ENCODE data around the gene NOVA2. TPM values are rescaled to one million over a fixed set of nuclear protein-coding genes. Genes with fewer than 3 reads are reported as not detected.

Gene NOVA2
- total RNA-seq, result under 1 TPM; 0.04 to 0.10 TPM

- Mint-ChIP-seq H3K9me3 (no peaks in the 10 kb centered on the region), H3K27me3 (peaks cover 47% of the 10 kb centered on the region), H3K4me1 (peaks cover 14% of the 10 kb centered on the region), H3K4me3 (no peak within 1 kb of the TSS), H3K36me3 (ENCODE audit: low read depth) (no peaks in the 10 kb centered on the region), H3K27ac (no peak within 1 kb of the TSS)
- CTCF ChIA-PET, result interaction anchor here (0.6 kb wide), 1 partner anchor 328 kb away, joined by 4 read pairs; no protein-coding TSS in a partner anchor
- POLR2A ChIA-PET, result no interaction called here
- peak; percentile 27 for DNase-seq
Measured at GRCh38 chr19:45973553-45974338, at the start of gene NOVA2. NOVA2 (minus strand) TSS chr19:45973865; CDS start chr19:45973351, 514 bp downstream.

GRCh38 chr19:46023311-46023779, 49.7 kb upstream of the NOVA2 start:
- H3K27ac Mint-ChIP-seq, result no peak overlapping the region
- CTCF ChIA-PET, result interaction anchor here (1.4 kb wide), 1 partner anchor 206 kb away, joined by 3 read pairs; no protein-coding TSS in a partner anchor
- no peak overlapping the region for H3K4me3 Mint-ChIP-seq
- H3K36me3 Mint-ChIP-seq (ENCODE audit: low read depth), result no peaks in the 10 kb centered on the region
- H3K9me3 Mint-ChIP-seq, result no peaks in the 10 kb centered on the region
- no peak for DNase-seq
- POLR2A ChIA-PET, result no interaction called here
- H3K4me1 Mint-ChIP-seq, result peaks cover 12% of the 10 kb centered on the region
- H3K27me3 Mint-ChIP-seq, result peaks cover 28% of the 10 kb centered on the region

- Mint-ChIP-seq H3K9me3 (no peaks in the 10 kb centered on the region), H3K4me1 (peaks cover 12% of the 10 kb centered on the region), H3K4me3 (no peak within 1 kb of the TSS), H3K27ac (no peak within 1 kb of the TSS), H3K36me3 (ENCODE audit: low read depth) (no peaks in the 10 kb centered on the region), H3K27me3 (peaks cover 28% of the 10 kb centered on the region)
- POLR2A ChIA-PET, result no interaction called here
- CTCF ChIA-PET, result interaction anchor here (1.4 kb wide), 1 partner anchor 206 kb away, joined by 3 read pairs; no protein-coding TSS in a partner anchor
- no peak for DNase-seq
Measured at GRCh38 chr19:46022431-46023310, 49.0 kb upstream of the NOVA2 start, which contains the start of gene PGLYRP1. PGLYRP1 (minus strand) TSS chr19:46023053; CDS start chr19:46023021, 32 bp downstream.

- POLR2A ChIA-PET, result no interaction called here
- Mint-ChIP-seq H3K4me3 (no peak overlapping the region), H3K9me3 (no peaks in the 10 kb centered on the region), H3K27me3 (peaks cover 28% of the 10 kb centered on the region), H3K4me1 (peaks cover 12% of the 10 kb centered on the region), H3K27ac (no peak overlapping the region), H3K36me3 (ENCODE audit: low read depth) (peaks cover under 1% of the 10 kb centered on the region)
- CTCF ChIA-PET, result no interaction called here
- DNase-seq, result no peak
Measured at GRCh38 chr19:46022061-46022430, 48.4 kb upstream of the NOVA2 start.

GRCh38 chr19:46021531-46022041, 47.9 kb upstream of the NOVA2 start:
- Mint-ChIP-seq H3K36me3 (ENCODE audit: low read depth) (peaks cover 3% of the 10 kb centered on the region), H3K27me3 (peaks cover 24% of the 10 kb centered on the region), H3K4me3 (no peak overlapping the region), H3K27ac (no peak overlapping the region), H3K9me3 (no peaks in the 10 kb centered on the region), H3K4me1 (peaks cover 12% of the 10 kb centered on the region)
- CTCF ChIA-PET, result no interaction called here
- no peak for DNase-seq
- POLR2A ChIA-PET, result no interaction called here

- Mint-ChIP-seq H3K27me3 (peaks cover 22% of the 10 kb centered on the region), H3K27ac (no peak overlapping the region), H3K36me3 (ENCODE audit: low read depth) (peaks cover 5% of the 10 kb centered on the region), H3K4me1 (peaks cover 9% of the 10 kb centered on the region), H3K9me3 (no peaks in the 10 kb centered on the region), H3K4me3 (no peak overlapping the region)
- no peak for DNase-seq
- CTCF ChIA-PET, result no interaction called here
- POLR2A ChIA-PET, result no interaction called here
Measured at GRCh38 chr19:46020819-46021125, 47.1 kb upstream of the NOVA2 start.

GRCh38 chr19:46019270-46019669, 45.6 kb upstream of the NOVA2 start:
- Mint-ChIP-seq H3K27ac (no peak overlapping the region), H3K27me3 (peaks cover 29% of the 10 kb centered on the region), H3K9me3 (no peaks in the 10 kb centered on the region), H3K4me3 (no peak overlapping the region), H3K36me3 (ENCODE audit: low read depth) (peaks cover 14% of the 10 kb centered on the region), H3K4me1 (peaks cover 18% of the 10 kb centered on the region)
- POLR2A ChIA-PET, result no interaction called here
- DNase-seq, result no peak
- CTCF ChIA-PET, result interaction anchor here (0.6 to 1.6 kb wide), 2 partner anchors 14 to 37 kb away, joined by 3 read pairs; no protein-coding TSS in a partner anchor

- Mint-ChIP-seq H3K27me3 (peaks cover 28% of the 10 kb centered on the region), H3K4me3 (no peak overlapping the region), H3K4me1 (peaks cover 18% of the 10 kb centered on the region), H3K9me3 (no peaks in the 10 kb centered on the region), H3K36me3 (ENCODE audit: low read depth) (peaks cover 14% of the 10 kb centered on the region), H3K27ac (no peak overlapping the region)
- ChIA-PET POLR2A (no interaction called here), CTCF (interaction anchor here (1.6 kb wide), 1 partner anchor 13 kb away, joined by 3 read pairs; no protein-coding TSS in a partner anchor)
- no peak for DNase-seq
Measured at GRCh38 chr19:46018729-46019251, 45.1 kb upstream of the NOVA2 start.

GRCh38 chr19:46017874-46018675, 44.4 kb upstream of the NOVA2 start:
- Mint-ChIP-seq H3K27me3 (peaks cover 25% of the 10 kb centered on the region), H3K9me3 (no peaks in the 10 kb centered on the region), H3K27ac (no peak overlapping the region), H3K36me3 (ENCODE audit: low read depth) (peaks cover 14% of the 10 kb centered on the region), H3K4me3 (no peak overlapping the region), H3K4me1 (peaks cover 18% of the 10 kb centered on the region)
- DNase-seq, result no peak
- ChIA-PET POLR2A (no interaction called here), CTCF (interaction anchor here (1.3 to 1.7 kb wide), 4 partner anchors 10 to 40 kb away, joined by 3 to 9 read pairs (median 4); no protein-coding TSS in a partner anchor)

GRCh38 chr19:46017095-46017429, 43.4 kb upstream of the NOVA2 start:
- H3K27ac Mint-ChIP-seq, result no peak overlapping the region
- H3K9me3 Mint-ChIP-seq, result no peaks in the 10 kb centered on the region
- DNase-seq, result no peak
- peak overlapping the region; percentile 76 for H3K4me3 Mint-ChIP-seq
- CTCF ChIA-PET, result interaction anchor here (0.8 to 1.7 kb wide), 6 partner anchors 11 to 247 kb away, joined by 3 to 9 read pairs (median 4); partner anchors contain the start of genes SIX5 and SYMPK
- peaks cover 18% of the 10 kb centered on the region for H3K27me3 Mint-ChIP-seq
- peaks cover 18% of the 10 kb centered on the region for H3K4me1 Mint-ChIP-seq
- POLR2A ChIA-PET, result no interaction called here
- peaks cover 14% of the 10 kb centered on the region for H3K36me3 Mint-ChIP-seq (ENCODE audit: low read depth)

- peak overlapping the region; percentile 50 for H3K27ac Mint-ChIP-seq
- peak; percentile 81 for DNase-seq
- H3K36me3 Mint-ChIP-seq (ENCODE audit: low read depth), result peaks cover 14% of the 10 kb centered on the region
- ChIA-PET CTCF (interaction anchor here (0.7 to 1.8 kb wide), 8 partner anchors 12 to 247 kb away, joined by 3 to 9 read pairs (median 4); partner anchors contain the start of genes SIX5 and SYMPK), POLR2A (no interaction called here)
- peak overlapping the region; percentile 76 for H3K4me3 Mint-ChIP-seq
- peaks cover 16% of the 10 kb centered on the region for H3K27me3 Mint-ChIP-seq
- peaks cover 18% of the 10 kb centered on the region for H3K4me1 Mint-ChIP-seq
- H3K9me3 Mint-ChIP-seq, result no peaks in the 10 kb centered on the region
Measured at GRCh38 chr19:46016426-46017094, 42.9 kb upstream of the NOVA2 start.

All from activated CD4-positive, alpha-beta T cell treated with anti-CD3 and anti-CD28 coated beads, Interleukin-2, amount 10 ng/mL, durations not matched to agents 7 days and 5 days (primary cell).